Thyroid gland (tissue), 4 donors: ENCODE measurements around the gene NEDD4L. TPM values are rescaled to one million over a fixed set of nuclear protein-coding genes. Genes with fewer than 3 reads are reported as not detected.

Experiments used
- DNase-seq, 2 donors: peaks; one replicate each; pipeline ENCODE4 v3.0.0-alpha.2; 2019
- H3K27ac ChIP-seq, 3 donors: fragments of 200-600 bp; sonication (generic); 1 replicate in 2 of 3; 2 replicates in 1 of 3; pipeline ENCODE4 v1.5.1; 2016 to 2019; ENCODE audit warnings: mild to moderate bottlenecking in 1 of 3, moderate library complexity in 1 of 3
- H3K27me3 ChIP-seq: fragments of 200-600 bp; sonication (generic); one replicate; pipeline ENCODE4 v1.5.1; 2019
- H3K36me3 ChIP-seq, 2 donors: fragments of 200-600 bp; sonication (generic); one replicate each; pipeline ENCODE4 v1.5.1; 2016 to 2019
- H3K4me1 ChIP-seq, 2 donors: fragments of 200-600 bp; sonication (generic); one replicate each; pipeline ENCODE4 v1.5.1; 2017 to 2019
- H3K4me3 ChIP-seq, 3 donors: fragments of 200-600 bp; sonication (generic); replicated peaks in 1 of 3; 1 replicate in 2 of 3; 2 replicates in 1 of 3; pipeline ENCODE4 v1.5.1; 2016; ENCODE audit warnings: mild to moderate bottlenecking in 1 of 3
- H3K9me3 ChIP-seq: fragments of 200-600 bp; sonication (generic); one replicate; pipeline ENCODE4 v1.5.1; 2017
- CTCF ChIP-seq, 6 experiments: fragments of 200-600 bp in 3 of 6; fragments of 450-650 bp in 3 of 6; sonication (generic) in 3 of 6; IDR thresholded peaks; one replicate each; pipeline ENCODE4 v1.5.1; 2016 to 2019; ENCODE audit warnings: antibody characterized with exemption in 6 of 6, mild to moderate bottlenecking in 2 of 6, inconsistent platforms in 1 of 6, moderate library complexity in 1 of 6
- POLR2A ChIP-seq, 2 donors: fragments of 450-650 bp; IDR thresholded peaks; one replicate each; pipeline ENCODE4 v1.6.1; 2017; ENCODE audit warnings: antibody characterized with exemption in 2 of 2, mild to moderate bottlenecking in 2 of 2, moderate library complexity in 1 of 2
- WGBS, 2 donors: methylation state at CpG; one replicate each; pipeline ENCODE4 v1.1.5; 2017; 5-methylcytosine and 5-hydroxymethylcytosine counted together
- intact Hi-C: fragments of 100-400 bp; cut with DNase I; formaldehyde crosslinking; loops from one replicate; pipeline ENCODE4 v1.15.1; 2023
- total RNA-seq, 4 donors: library from RNA; depleted of rRNA; stranded (reverse); fragments of >200 nt; gene quantifications; one replicate each; pipeline ENCODE4 v1.2.3, GENCODE V29; 2016

Gene NEDD4L
- total RNA-seq, 4 donors from 2014 or later: 61.5 to 105 (median 78.0) TPM

DNA sequence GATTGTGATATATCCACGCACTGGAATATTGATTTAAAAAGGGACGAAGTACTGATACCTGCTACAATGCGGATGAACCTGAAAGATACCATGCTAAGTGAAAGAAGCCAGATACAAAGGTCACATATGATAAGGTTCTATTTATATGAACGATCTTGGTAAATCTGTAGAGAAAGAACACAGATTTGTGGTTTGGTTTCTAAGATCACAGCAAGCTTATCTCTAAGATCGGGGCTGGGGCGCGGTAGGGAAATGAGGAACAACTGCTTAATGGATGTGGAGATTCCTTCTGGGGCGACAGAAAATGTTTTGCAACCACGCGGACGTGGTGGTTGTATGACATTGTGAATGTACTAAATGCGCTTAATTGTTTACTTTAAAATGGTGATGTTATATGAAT, 60.1 kb downstream of the NEDD4L start:
- Histone ChIP-seq H3K36me3 (no peaks in the 10 kb centered on the region), H3K27ac (peak overlapping the region in 1 of 3 donors; percentile 13), H3K4me3 (no peak overlapping the region), H3K9me3 (no peaks in the 10 kb centered on the region), H3K27me3 (no peaks in the 10 kb centered on the region), H3K4me1 (peaks cover 39 to 53% of the 10 kb centered on the region in 2 donors)
- intact Hi-C loops: no loop called here
- no peak for DNase-seq
- 80 to 83% methylated on average over 12 of the region's 12 CpGs for WGBS, 2 donors
- no peak for TF ChIP-seq POLR2A (IDR thresholded peaks at IDR 0.05)
- no peak for TF ChIP-seq CTCF (IDR thresholded peaks at IDR 0.05)

DNA sequence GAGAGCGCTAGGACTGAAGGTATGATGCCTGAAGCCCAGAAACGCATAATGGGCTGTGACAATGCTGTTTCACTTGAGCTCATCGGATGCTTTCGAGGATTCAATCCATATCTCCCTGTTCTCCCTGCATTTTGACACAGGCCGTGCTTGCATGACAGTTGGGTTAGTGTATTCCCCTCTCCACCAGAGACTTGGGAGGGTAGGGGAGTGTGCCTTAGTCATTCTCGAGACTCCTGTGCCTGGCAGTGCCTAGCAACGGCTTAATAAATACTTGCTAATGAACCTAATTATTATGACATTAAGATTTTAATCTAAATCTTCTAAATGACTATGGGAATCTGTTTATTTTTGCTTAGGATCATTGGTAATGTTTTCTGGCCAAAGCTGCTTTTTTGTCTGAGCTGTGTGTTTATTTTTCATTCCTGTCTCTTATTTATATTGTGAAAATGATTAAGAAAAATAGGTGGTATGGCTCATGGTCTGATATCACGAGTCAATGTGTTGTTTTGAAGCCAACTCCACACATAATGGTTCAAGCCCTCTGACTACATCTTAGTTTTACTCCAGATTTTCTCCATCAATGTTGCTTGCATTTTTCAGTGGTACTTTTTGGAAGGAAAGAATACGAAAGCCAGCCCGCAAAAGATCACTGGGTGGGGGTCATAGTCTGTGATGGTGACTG, 61.3 kb downstream of the NEDD4L start:
- TF ChIP-seq POLR2A (IDR thresholded peaks at IDR 0.05) (no peak), CTCF (IDR thresholded peaks at IDR 0.05) (no peak)
- Histone ChIP-seq H3K27ac (no peak overlapping the region), H3K4me3 (no peak overlapping the region), H3K36me3 (no peaks in the 10 kb centered on the region), H3K9me3 (no peaks in the 10 kb centered on the region), H3K27me3 (no peaks in the 10 kb centered on the region), H3K4me1 (peaks cover 34 to 42% of the 10 kb centered on the region in 2 donors)
- 89 to 91% methylated on average over 10 of the region's 10 CpGs for WGBS, 2 donors
- intact Hi-C loops: no loop called here
- no peak for DNase-seq

DNA sequence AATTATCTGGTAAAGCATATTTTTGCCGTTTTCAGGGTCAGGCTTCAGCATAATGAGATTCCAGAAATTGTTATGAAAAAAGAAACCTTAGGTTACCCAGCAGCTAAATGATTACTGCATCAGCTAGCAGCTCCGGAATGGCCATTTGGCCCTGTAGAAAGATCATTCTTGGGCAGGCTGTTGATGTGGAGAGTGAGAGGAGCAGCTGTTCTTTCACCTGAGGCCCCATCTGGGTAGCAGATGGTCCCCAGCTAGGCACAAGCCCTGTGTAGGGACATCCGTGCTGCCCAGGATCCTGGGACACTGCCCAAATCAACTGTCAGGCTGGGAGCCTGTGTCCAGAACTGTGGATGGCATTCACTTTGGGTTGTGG, 61.8 kb downstream of the NEDD4L start:
- H3K9me3 ChIP-seq: no peaks in the 10 kb centered on the region
- peak overlapping the region in 1 of 3 donors; percentile 17 for H3K27ac ChIP-seq

GRCh38 chr18:58106289-58107070, 62.5 kb downstream of the NEDD4L start:
- Histone ChIP-seq H3K27ac (peak overlapping the region in 1 of 3 donors; percentile 17), H3K27me3 (no peaks in the 10 kb centered on the region), H3K36me3 (no peaks in the 10 kb centered on the region), H3K9me3 (no peaks in the 10 kb centered on the region), H3K4me1 (peaks cover 25 to 31% of the 10 kb centered on the region in 2 donors), H3K4me3 (no peak overlapping the region)
- TF ChIP-seq POLR2A (IDR thresholded peaks at IDR 0.05): no peak
- WGBS, 2 donors: 72 to 75% methylated on average over 6 of the region's 6 CpGs
- intact Hi-C loops: no loop called here
- no peak for DNase-seq

More for the DNA sequence above, 61.8 kb downstream of the NEDD4L start:
- Histone ChIP-seq H3K4me3 (no peak overlapping the region), H3K4me1 (peaks cover 31 to 37% of the 10 kb centered on the region in 2 donors), H3K36me3 (no peaks in the 10 kb centered on the region), H3K27me3 (no peaks in the 10 kb centered on the region)
- no peak for TF ChIP-seq POLR2A (IDR thresholded peaks at IDR 0.05)
- TF ChIP-seq CTCF (IDR thresholded peaks at IDR 0.05): no peak
- no peak for DNase-seq
- WGBS, 2 donors: 82 to 83% methylated on average over 3 of the region's 3 CpGs
- intact Hi-C loops: no loop called here

DNA sequence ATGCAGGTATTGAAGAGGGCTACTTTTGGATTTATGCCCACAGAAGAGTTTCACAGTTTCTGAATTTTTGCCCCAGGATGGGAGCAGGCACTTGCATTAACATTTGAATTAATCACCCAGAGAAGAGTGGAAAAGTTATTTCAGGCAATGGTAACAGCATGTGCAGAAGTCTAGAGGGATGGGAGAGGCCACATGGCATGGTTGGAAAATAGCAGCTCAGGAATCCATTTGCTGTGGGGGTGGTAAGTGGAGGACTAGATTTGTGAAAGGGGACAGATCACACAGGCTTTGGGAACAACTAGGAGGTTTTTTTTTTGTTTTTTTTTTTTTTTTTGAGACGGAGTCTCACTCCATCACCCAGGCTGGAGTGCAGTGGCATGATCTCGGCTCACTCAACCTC, 65.2 kb downstream of the NEDD4L start:
- no peaks in the 10 kb centered on the region for H3K9me3 ChIP-seq

More for the DNA sequence above, 65.2 kb downstream of the NEDD4L start:
- H3K27ac ChIP-seq: no peak overlapping the region
- no peak overlapping the region for H3K4me3 ChIP-seq
- H3K36me3 ChIP-seq: no peaks in the 10 kb centered on the region
- TF ChIP-seq POLR2A (IDR thresholded peaks at IDR 0.05): no peak
- TF ChIP-seq CTCF (IDR thresholded peaks at IDR 0.05): no peak
- 91% methylated on average over 2 of the region's 2 CpGs for whole genome bisulfite sequencing, 2 donors
- intact Hi-C loops: no loop called here
- H3K4me1 ChIP-seq: peaks cover 6 to 10% of the 10 kb centered on the region in 2 donors
- H3K27me3 ChIP-seq: no peaks in the 10 kb centered on the region
- no peak for DNase-seq
